ENCODE results near the gene GALNTL6. TPM values are rescaled to one million over a fixed set of nuclear protein-coding genes. Genes with fewer than 3 reads are reported as not detected.

Gene GALNTL6
- total and polyA plus RNA-seq, 8 donors: 0.13 to 0.41 (median 0.21) TPM; not detected in 4

- Histone ChIP-seq H3K36me3 (no peaks in the 10 kb centered on the region), H3K27me3 (no peaks in the 10 kb centered on the region), H3K9me3 (no peaks in the 10 kb centered on the region), H3K4me3 (no peak overlapping the region), H3K27ac (no peak overlapping the region), H3K4me1 (no peaks in the 10 kb centered on the region)
- FAIRE-seq: no peak
- DNase-seq: no peak
- 67 to 76% methylated on average over 3 of the region's 3 CpGs for WGBS, 2 donors
- no peak for ATAC-seq
- no peak for TF ChIP-seq CTCF (IDR thresholded peaks at IDR 0.05)
- intact Hi-C loops (cut with DNase I): no loop called here
These were observed 671.8 kb downstream of the GALNTL6 start for GRCh38 chr4:172485007-172485406.

DNA sequence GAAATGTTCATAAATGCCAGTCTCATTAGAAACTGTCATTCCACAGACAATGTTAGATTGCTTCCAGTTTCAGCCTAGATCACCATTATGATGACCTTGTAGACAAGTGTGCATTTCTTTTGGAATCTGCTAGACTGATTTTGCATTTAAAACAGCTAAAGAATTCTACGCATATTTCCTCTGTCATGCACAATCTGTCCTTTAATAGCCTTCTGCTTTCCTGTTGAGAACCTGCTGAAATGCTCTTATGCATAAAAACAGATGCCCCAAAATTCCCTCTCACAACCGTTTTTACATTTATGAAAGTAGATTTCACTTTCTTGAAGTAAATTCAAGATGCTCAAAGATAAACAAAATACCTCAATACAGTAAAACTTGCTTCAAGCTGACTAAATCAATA, 673.3 kb downstream of the GALNTL6 start:
- WGBS, 2 donors: 57 to 71% methylated on average over 2 of the region's 2 CpGs
- DNase-seq (no peak), FAIRE-seq (no peak), ATAC-seq (no peak)
- no peaks in the 10 kb centered on the region for H3K27me3 ChIP-seq
- no peaks in the 10 kb centered on the region for H3K36me3 ChIP-seq
- no peak for TF ChIP-seq CTCF (IDR thresholded peaks at IDR 0.05)
- H3K4me1 ChIP-seq: no peaks in the 10 kb centered on the region
- no peaks in the 10 kb centered on the region for H3K9me3 ChIP-seq
- H3K27ac ChIP-seq: no peak overlapping the region
- no peak overlapping the region for H3K4me3 ChIP-seq
- intact Hi-C loops (cut with DNase I): no loop called here

DNA sequence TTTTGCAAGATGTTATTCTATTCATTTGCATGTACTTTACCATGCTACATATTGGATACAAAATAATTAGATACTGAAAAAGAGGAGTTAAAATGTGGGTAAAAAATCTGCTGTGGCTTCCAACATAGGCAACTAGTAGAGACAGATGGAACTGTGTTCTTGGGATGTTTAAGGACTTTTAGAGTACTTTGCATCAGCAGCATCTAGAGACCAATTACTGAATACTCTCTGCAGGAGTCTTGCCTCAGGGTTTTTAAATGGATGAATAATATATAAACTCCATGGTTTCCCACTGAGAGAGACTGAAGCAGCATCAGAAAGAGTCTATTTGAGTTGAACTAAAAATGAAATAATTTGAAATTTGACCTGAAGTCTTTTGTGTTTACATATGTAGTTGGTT, 676.7 kb downstream of the GALNTL6 start:
- Histone ChIP-seq H3K4me3 (no peak overlapping the region), H3K36me3 (no peaks in the 10 kb centered on the region), H3K9me3 (no peaks in the 10 kb centered on the region), H3K27ac (no peak overlapping the region), H3K4me1 (no peaks in the 10 kb centered on the region), H3K27me3 (peaks cover 0 to 4% (median 0%) of the 10 kb centered on the region in 4 donors)
- intact Hi-C loops (cut with DNase I): no loop called here
- TF ChIP-seq CTCF (IDR thresholded peaks at IDR 0.05): no peak
- FAIRE-seq (no peak), ATAC-seq (no peak), DNase-seq (no peak)

GRCh38 chr4:172495769-172496168, 682.6 kb downstream of the GALNTL6 start:
- WGBS, 2 donors: 41 to 57% methylated on average over 3 of the region's 3 CpGs
- H3K9me3 ChIP-seq: no peaks in the 10 kb centered on the region
- no peak overlapping the region for H3K27ac ChIP-seq
- H3K36me3 ChIP-seq: no peaks in the 10 kb centered on the region
- H3K4me1 ChIP-seq: no peaks in the 10 kb centered on the region
- no peak overlapping the region for H3K4me3 ChIP-seq
- ATAC-seq (no peak), DNase-seq (no peak), FAIRE-seq (no peak)
- H3K27me3 ChIP-seq: peaks cover 0 to 4% (median 0%) of the 10 kb centered on the region in 4 donors
- TF ChIP-seq CTCF (IDR thresholded peaks at IDR 0.05): no peak
- intact Hi-C loops (cut with DNase I): no loop called here

DNA sequence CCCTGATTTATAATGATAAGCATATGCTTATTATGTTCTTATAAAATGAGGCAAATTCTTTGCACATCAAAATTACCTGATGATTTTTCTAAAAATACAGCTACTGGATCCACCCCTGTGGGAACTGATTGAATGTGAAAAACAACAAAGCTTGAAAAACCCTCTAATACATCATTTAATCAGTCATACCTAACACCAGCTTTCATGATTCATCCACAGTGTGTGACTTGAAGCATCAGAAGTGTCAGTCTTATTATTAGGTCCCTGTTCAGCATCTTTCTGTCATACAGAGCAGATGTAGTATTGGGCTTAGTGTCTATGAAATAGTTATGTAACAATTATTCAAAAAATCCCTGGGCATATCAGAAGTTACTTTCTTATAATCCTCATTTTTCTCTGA, 684.1 kb downstream of the GALNTL6 start:
- Histone ChIP-seq H3K4me3 (no peak overlapping the region), H3K36me3 (no peaks in the 10 kb centered on the region), H3K4me1 (no peaks in the 10 kb centered on the region), H3K27ac (no peak overlapping the region), H3K27me3 (peaks cover 0 to 4% (median 0%) of the 10 kb centered on the region in 4 donors), H3K9me3 (peaks cover 0 to 2% (median 0%) of the 10 kb centered on the region in 4 donors)
- no peak for DNase-seq
- TF ChIP-seq CTCF (IDR thresholded peaks at IDR 0.05): no peak
- no peak for ATAC-seq
- FAIRE-seq: no peak
- intact Hi-C loops (cut with DNase I): no loop called here

Measured in pancreas (tissue), 10 donors.